ENCODE measurements around the gene UQCC2. TPM values are rescaled to one million over a fixed set of nuclear protein-coding genes. Genes with fewer than 3 reads are reported as not detected.

The UQCC2 gene
- total RNA-seq, 1 donor from 2014 or later, result 48.7 TPM

DNA sequence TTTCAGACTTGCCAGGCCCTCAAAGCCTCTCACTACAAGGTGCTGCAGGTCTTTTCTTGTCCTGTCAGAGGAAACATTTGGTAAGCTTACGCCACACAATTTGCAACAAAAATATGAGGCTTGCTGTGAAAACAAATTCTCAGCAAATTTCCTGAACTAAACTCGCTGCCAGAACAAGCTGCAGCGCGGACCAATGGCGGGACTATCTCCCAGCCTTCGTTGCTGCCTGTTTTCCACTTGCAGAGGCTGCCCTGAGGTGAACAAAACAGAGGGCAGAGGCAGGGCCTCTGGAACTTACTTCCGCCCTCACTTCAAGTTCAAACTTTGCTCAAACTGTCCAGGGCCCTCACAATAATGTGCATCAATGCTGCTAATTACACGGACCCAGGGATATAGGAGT lies 12.4 kb downstream of the UQCC2 start:
- no peak for DNase-seq
- Mint-ChIP-seq H3K27ac (ENCODE audit: unreplicated experiment) (no peak overlapping the region), H3K4me3 (ENCODE audit: unreplicated experiment) (no peak overlapping the region), H3K4me1 (ENCODE audit: low read depth, unreplicated experiment) (peaks cover 53% of the 10 kb centered on the region), H3K9me3 (ENCODE audit: unreplicated experiment) (peaks cover 13% of the 10 kb centered on the region), H3K36me3 (ENCODE audit: unreplicated experiment) (no peaks in the 10 kb centered on the region), H3K27me3 (ENCODE audit: unreplicated experiment) (peaks cover 10% of the 10 kb centered on the region)
- TF ChIP-seq, protein P1, sequence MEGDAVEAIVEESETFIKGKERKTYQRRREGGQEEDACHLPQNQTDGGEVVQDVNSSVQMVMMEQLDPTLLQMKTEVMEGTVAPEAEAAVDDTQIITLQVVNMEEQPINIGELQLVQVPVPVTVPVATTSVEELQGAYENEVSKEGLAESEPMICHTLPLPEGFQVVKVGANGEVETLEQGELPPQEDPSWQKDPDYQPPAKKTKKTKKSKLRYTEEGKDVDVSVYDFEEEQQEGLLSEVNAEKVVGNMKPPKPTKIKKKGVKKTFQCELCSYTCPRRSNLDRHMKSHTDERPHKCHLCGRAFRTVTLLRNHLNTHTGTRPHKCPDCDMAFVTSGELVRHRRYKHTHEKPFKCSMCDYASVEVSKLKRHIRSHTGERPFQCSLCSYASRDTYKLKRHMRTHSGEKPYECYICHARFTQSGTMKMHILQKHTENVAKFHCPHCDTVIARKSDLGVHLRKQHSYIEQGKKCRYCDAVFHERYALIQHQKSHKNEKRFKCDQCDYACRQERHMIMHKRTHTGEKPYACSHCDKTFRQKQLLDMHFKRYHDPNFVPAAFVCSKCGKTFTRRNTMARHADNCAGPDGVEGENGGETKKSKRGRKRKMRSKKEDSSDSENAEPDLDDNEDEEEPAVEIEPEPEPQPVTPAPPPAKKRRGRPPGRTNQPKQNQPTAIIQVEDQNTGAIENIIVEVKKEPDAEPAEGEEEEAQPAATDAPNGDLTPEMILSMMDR (IDR thresholded peaks at IDR 0.05; ENCODE audit: partially characterized antibody, unreplicated experiment), result no peak

DNA sequence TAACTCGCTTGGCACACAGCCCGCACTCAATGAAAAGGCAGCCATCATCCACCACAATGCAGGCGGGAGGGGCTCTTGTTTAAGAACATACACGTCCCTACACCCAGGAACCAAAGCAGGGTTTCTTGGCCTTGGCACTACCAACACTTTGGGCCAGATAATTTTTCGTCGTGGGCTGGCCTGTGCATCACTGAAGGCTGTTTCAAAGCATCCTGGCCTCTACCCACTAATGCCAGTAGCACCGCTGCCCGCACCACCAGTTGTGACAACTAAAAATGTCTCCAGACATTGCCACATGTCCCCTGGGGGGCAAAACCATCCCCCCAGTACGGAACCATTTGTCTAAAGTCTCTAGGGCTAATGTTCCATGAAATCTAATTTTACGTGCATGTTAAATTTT lies 13.0 kb downstream of the UQCC2 start:
- H3K4me1 Mint-ChIP-seq (ENCODE audit: low read depth, unreplicated experiment), result peaks cover 57% of the 10 kb centered on the region
- H3K27me3 Mint-ChIP-seq (ENCODE audit: unreplicated experiment), result peaks cover 12% of the 10 kb centered on the region
- no peak overlapping the region for H3K4me3 Mint-ChIP-seq (ENCODE audit: unreplicated experiment)
- H3K9me3 Mint-ChIP-seq (ENCODE audit: unreplicated experiment), result peaks cover 15% of the 10 kb centered on the region
- TF ChIP-seq, protein P1 (IDR thresholded peaks at IDR 0.05; ENCODE audit: partially characterized antibody, unreplicated experiment), result no peak
- no peaks in the 10 kb centered on the region for H3K36me3 Mint-ChIP-seq (ENCODE audit: unreplicated experiment)
- no peak for DNase-seq
- no peak overlapping the region for H3K27ac Mint-ChIP-seq (ENCODE audit: unreplicated experiment)

DNA sequence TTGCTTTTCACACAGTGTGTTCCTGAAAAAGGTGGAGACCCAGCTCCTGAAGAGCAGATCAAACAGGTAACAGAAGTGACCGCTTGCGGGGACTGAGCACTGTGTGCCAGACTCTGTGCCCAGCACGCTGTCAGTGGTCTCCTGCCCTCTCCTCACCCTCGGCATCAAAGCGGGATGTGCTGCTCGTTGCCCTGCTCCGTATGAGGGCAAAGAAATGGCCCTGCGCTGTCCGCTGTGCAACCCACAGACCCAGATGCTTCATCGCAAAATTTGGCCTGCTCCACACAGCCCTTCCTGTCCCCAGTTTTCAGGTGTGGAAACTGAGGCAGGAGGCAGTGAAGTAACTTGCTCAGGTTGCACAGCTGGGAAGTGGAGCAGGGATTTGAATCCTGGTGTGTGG lies 13.7 kb downstream of the UQCC2 start:
- TF ChIP-seq, protein P1 (IDR thresholded peaks at IDR 0.05; ENCODE audit: partially characterized antibody, unreplicated experiment), result no peak
- H3K9me3 Mint-ChIP-seq (ENCODE audit: unreplicated experiment), result peaks cover 15% of the 10 kb centered on the region
- peaks cover 12% of the 10 kb centered on the region for H3K27me3 Mint-ChIP-seq (ENCODE audit: unreplicated experiment)
- no peak overlapping the region for H3K4me3 Mint-ChIP-seq (ENCODE audit: unreplicated experiment)
- no peak overlapping the region for H3K27ac Mint-ChIP-seq (ENCODE audit: unreplicated experiment)
- no peaks in the 10 kb centered on the region for H3K36me3 Mint-ChIP-seq (ENCODE audit: unreplicated experiment)
- DNase-seq, result no peak
- H3K4me1 Mint-ChIP-seq (ENCODE audit: low read depth, unreplicated experiment), result peaks cover 62% of the 10 kb centered on the region

DNA sequence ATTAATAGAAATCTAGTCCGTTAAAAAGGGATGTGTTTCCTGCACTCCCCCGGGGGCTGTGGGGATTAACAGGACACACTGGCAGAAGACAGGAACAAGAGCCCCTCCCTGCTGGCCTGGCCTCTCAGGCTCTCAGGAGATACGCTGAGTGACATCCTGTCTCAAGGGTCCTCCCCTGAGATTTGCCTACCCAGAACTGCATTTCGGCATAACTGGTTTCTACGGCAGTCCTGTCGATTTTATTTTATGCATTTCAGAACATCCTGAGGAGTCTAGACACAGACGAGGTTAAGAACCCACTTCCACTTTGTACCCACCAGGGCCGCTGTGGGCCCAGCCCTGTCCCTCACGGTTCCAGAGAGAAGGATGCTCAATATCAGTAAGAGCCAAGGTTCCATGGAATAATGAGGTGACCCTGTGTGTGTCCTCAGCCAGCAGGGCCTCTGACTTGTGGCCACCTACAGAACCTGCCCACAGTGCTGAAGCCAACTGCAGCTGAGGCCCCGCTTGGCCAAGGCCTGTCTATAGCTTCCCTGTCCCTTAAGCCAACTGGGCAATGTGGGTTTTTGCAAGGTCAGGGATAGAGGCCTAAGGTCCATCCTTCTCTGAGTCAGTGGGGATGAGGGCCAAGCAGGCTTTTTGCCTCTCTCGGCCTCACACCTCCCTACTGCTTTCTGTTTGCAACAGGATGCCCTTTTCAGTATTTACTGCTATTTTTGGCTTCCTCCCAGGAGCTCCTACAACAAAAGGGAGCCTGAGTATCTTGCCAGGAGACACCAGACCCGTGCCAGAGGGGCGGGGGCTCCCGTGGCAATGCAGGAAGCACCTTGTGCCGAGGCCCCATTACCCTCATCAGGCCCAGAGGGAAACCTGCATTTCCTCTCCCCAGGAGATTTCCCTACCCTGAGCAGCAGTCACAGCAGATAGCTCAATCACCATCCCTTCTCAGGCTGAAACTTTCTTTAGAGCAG lies 14.7 kb downstream of the UQCC2 start:
- H3K4me3 Mint-ChIP-seq (ENCODE audit: unreplicated experiment), result peak overlapping the region; percentile 43
- no peaks in the 10 kb centered on the region for H3K36me3 Mint-ChIP-seq (ENCODE audit: unreplicated experiment)
- DNase-seq, result no peak
- peak overlapping the region; percentile 68 for H3K27ac Mint-ChIP-seq (ENCODE audit: unreplicated experiment)
- peaks cover 20% of the 10 kb centered on the region for H3K9me3 Mint-ChIP-seq (ENCODE audit: unreplicated experiment)
- peaks cover 12% of the 10 kb centered on the region for H3K27me3 Mint-ChIP-seq (ENCODE audit: unreplicated experiment)
- TF ChIP-seq, protein P1 (IDR thresholded peaks at IDR 0.05; ENCODE audit: partially characterized antibody, unreplicated experiment), result no peak
- peaks cover 65% of the 10 kb centered on the region for H3K4me1 Mint-ChIP-seq (ENCODE audit: low read depth, unreplicated experiment)

DNA sequence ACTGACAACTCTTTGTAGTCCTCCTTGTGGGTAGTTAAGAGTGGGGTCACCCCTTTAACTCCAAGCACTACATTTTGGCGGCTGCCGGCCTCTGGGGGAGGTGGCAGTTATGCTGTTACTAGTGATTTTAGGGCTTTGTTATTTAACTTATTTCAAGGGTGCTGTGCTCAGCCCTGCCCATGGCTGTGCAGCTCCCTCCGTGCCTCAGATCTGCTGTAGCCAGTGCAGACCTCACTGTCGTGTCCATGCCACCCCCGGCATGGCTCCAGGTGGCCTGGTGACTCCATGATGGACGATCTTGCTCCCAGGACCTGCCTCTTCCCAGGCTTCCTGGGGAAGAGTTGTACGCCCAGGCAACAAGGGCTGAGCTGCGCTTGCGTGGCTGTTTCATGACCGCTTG lies 15.4 kb downstream of the UQCC2 start:
- H3K4me3 Mint-ChIP-seq (ENCODE audit: unreplicated experiment), result peak overlapping the region; percentile 43
- no peak for DNase-seq
- H3K36me3 Mint-ChIP-seq (ENCODE audit: unreplicated experiment), result no peaks in the 10 kb centered on the region
- peaks cover 10% of the 10 kb centered on the region for H3K27me3 Mint-ChIP-seq (ENCODE audit: unreplicated experiment)
- H3K9me3 Mint-ChIP-seq (ENCODE audit: unreplicated experiment), result peaks cover 15% of the 10 kb centered on the region
- TF ChIP-seq, protein P1 (IDR thresholded peaks at IDR 0.05; ENCODE audit: partially characterized antibody, unreplicated experiment), result no peak
- H3K4me1 Mint-ChIP-seq (ENCODE audit: low read depth, unreplicated experiment), result peaks cover 64% of the 10 kb centered on the region
- H3K27ac Mint-ChIP-seq (ENCODE audit: unreplicated experiment), result no peak overlapping the region
